NOMO-1 treated with DMSO at 0.1 percent for 48 hours (cell line): Measurements from ENCODE around the gene ELF4.
A peak's percentile ranks its signal among the peaks of the same experiment; 100 is the strongest.

Experiments used
- DNase-seq: peaks from one replicate; lab custom pipeline; 2025; ENCODE audit not compliant: unreplicated experiment; lab: John Stamatoyannopoulos, UW

The ELF4 gene

GRCh38 chrX:130051176-130051845, 59.0 kb downstream of the ELF4 start:
- DNase-seq = no peak

- DNase-seq = no peak
These were observed 60.5 kb downstream of the ELF4 start for GRCh38 chrX:130049821-130050220.

- DNase-seq = no peak
These were observed 61.5 kb downstream of the ELF4 start for GRCh38 chrX:130048686-130049222.

- no peak for DNase-seq
These were observed 62.9 kb downstream of the ELF4 start for GRCh38 chrX:130047416-130047815.

GRCh38 chrX:130039847-130040246, 70.5 kb downstream of the ELF4 start:
- no peak for DNase-seq

- no peak for DNase-seq
These were observed 76.1 kb downstream of the ELF4 start for GRCh38 chrX:130034178-130034577.

GRCh38 chrX:130032552-130032951, 77.7 kb downstream of the ELF4 start:
- DNase-seq = no peak

- DNase-seq = no peak
These were observed 79.5 kb downstream of the ELF4 start for GRCh38 chrX:130030826-130031225.

GRCh38 chrX:130028196-130028595, 82.1 kb downstream of the ELF4 start:
- DNase-seq = peak; percentile 19

GRCh38 chrX:130027569-130027968, 82.7 kb downstream of the ELF4 start:
- DNase-seq = no peak

- DNase-seq = no peak
These were observed 85.0 kb downstream of the ELF4 start for GRCh38 chrX:130025256-130025655.

- peak; percentile 90 for DNase-seq
These were observed 86.2 kb downstream of the ELF4 start for GRCh38 chrX:130024127-130024526.

GRCh38 chrX:130020661-130021324, 89.5 kb downstream of the ELF4 start:
- no peak for DNase-seq

GRCh38 chrX:130018143-130018542, 92.2 kb downstream of the ELF4 start:
- DNase-seq = no peak

GRCh38 chrX:130015181-130015580, 95.1 kb downstream of the ELF4 start:
- no peak for DNase-seq
